BJ (cell line): Measurements from ENCODE around the gene PALLD. TPM values are rescaled to one million over a fixed set of nuclear protein-coding genes. Genes with fewer than 3 reads are reported as not detected.
"Not testable (repeated sequence)": the region's sequence is repeated elsewhere in the genome, so short reads cannot be mapped to it uniquely, and the experiment has no call there.

Experiments used
- CTCF ChIA-PET: fragments of 350-600 bp; formaldehyde crosslinking; extraction: SDS; loops from one replicate; lab custom pipeline; 2021; ENCODE audit warnings: antibody characterized with exemption, inconsistent platforms; lab: Yijun Ruan, JAX
- POLR2A ChIA-PET: fragments of 300-600 bp; sonication (Branson Sonifier 250); formaldehyde crosslinking; extraction: SDS; loops from one replicate; lab custom pipeline; 2021; ENCODE audit warnings: antibody characterized with exemption; lab: Charles Lee
- DNase-seq: peaks from one replicate; pipeline ENCODE4 v3.0.0-alpha.2; 2011; ENCODE audit warnings: low read depth
- H3K27me3 ChIP-seq: 2 replicates; pipeline ENCODE4 v1.6.0; 2011; ENCODE audit warnings: low read length; ENCODE audit not compliant: control insufficient read depth, insufficient read depth
- H3K36me3 ChIP-seq: 2 replicates; pipeline ENCODE4 v1.5.1; 2011; ENCODE audit warnings: low read length; ENCODE audit not compliant: control insufficient read depth, insufficient read depth
- H3K4me3 ChIP-seq: 2 replicates; pipeline ENCODE4 v1.5.1; 2011; ENCODE audit warnings: low read depth, mild to moderate bottlenecking, control low read depth, low read length
- polyA plus RNA-seq: library from polyadenylated mRNA; depleted of rRNA; stranded (reverse); fragments of >200 nt; gene quantifications from 2 replicates; pipeline ENCODE4 v1.2.3, GENCODE V29; 2011
- TF ChIP-seq, protein P1 (sequence below): IDR thresholded peaks from 2 replicates; pipeline ENCODE4 v1.5.1; 2011; ENCODE audit warnings: low read depth, mild to moderate bottlenecking, control low read depth, inconsistent platforms, low read length, moderate library complexity; ENCODE audit not compliant: insufficient read depth

Gene PALLD
- polyA plus RNA-seq, 1 experiment: 30.3 TPM

DNA sequence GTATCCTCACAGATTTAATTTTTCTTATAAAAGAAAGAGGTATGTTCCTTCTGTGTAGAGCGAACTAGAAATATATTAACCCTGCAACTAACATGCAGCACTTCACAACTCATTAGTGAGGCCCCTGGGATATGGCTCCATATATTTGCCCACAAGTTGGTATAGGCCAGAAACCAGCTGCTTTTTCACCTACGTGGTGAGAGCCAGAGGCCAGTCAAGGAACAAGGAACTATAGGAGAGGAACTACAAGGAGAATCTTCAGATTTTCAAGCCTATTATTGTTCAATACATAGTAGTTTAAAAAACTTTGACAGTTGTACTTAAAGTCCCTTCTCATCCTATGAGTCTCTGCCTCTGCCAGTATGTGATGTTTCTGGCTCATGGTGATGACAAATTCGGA, 307.3 kb downstream of the PALLD start:
- no peak overlapping the region for H3K4me3 ChIP-seq
- H3K36me3 ChIP-seq: no peaks in the 10 kb centered on the region
- ChIA-PET POLR2A (interaction anchor here (0.6 kb wide), 2 partner anchors 8 to 12 kb away, joined by 3 to 5 read pairs; no protein-coding TSS in a partner anchor), CTCF (no interaction called here)
- TF ChIP-seq, protein P1, sequence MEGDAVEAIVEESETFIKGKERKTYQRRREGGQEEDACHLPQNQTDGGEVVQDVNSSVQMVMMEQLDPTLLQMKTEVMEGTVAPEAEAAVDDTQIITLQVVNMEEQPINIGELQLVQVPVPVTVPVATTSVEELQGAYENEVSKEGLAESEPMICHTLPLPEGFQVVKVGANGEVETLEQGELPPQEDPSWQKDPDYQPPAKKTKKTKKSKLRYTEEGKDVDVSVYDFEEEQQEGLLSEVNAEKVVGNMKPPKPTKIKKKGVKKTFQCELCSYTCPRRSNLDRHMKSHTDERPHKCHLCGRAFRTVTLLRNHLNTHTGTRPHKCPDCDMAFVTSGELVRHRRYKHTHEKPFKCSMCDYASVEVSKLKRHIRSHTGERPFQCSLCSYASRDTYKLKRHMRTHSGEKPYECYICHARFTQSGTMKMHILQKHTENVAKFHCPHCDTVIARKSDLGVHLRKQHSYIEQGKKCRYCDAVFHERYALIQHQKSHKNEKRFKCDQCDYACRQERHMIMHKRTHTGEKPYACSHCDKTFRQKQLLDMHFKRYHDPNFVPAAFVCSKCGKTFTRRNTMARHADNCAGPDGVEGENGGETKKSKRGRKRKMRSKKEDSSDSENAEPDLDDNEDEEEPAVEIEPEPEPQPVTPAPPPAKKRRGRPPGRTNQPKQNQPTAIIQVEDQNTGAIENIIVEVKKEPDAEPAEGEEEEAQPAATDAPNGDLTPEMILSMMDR: no peak
- DNase-seq: no peak
- no peaks in the 10 kb centered on the region for H3K27me3 ChIP-seq

DNA sequence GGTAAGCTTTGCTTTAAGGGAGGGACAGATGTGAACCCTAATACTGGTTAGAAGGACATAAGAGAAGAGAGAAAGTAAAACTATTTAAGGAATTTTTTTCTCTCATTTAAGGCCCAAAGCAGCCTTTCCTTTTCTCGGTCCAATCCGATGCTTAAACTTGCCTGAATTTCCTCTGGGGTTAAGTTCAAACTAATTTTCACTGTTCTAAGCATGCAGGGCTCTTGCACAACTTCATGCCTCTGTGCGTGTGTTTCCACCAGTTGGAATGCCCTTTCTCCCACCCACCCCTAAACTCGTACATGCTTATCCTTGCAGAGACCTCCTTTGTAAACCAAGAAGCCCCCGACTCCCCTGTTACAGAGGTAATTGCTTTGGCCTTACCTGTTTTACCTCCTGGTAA, 308.5 kb downstream of the PALLD start:
- no peak overlapping the region for H3K4me3 ChIP-seq
- H3K36me3 ChIP-seq: no peaks in the 10 kb centered on the region
- no peak for DNase-seq
- ChIA-PET POLR2A (no interaction called here), CTCF (no interaction called here)
- no peaks in the 10 kb centered on the region for H3K27me3 ChIP-seq
- TF ChIP-seq, protein P1: no peak

DNA sequence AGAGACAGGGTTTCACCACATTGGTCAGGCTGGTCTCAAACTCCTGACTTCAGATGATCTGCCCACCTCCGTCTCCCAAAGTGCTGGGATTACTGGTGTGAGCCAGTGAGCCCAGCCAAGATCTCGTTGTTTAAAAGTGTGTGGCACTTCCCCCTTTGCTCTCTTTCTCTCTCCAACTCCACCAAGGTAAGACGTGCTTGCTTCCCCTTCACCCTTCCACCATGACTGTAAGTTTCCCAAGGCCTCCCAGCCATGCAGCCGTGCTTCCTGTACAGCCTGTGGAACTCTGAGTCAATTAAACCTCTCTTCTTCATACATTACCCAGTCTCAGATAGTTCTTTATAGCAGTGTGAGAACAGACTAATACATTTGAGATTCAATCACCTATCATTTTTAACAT, 309.4 kb downstream of the PALLD start:
- CTCF ChIA-PET: not testable (repeated sequence)

DNA sequence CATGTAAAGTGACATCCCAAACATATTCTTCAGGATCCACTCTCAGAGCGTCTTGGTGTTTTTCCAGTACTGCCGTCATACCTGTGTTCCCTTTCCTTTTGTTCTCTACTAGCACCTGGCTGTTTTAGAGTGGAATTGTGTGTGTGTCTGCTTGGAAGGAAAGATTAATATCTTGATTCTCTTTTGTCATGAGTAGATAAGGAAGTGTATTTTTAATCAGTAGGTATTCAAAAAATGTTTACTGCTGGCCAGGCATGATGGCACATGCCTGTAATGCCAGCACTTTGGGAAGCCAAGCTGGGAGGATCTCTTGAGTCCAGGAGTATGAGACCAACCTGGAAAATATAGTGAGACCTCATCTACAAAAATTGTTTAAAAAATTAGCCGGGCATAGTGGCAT, 314.4 kb downstream of the PALLD start:
- no peaks in the 10 kb centered on the region for H3K36me3 ChIP-seq
- ChIA-PET CTCF (interaction anchor here (0.6 kb wide), 1 partner anchor 53 kb away, joined by 3 read pairs; no protein-coding TSS in a partner anchor), POLR2A (no interaction called here)
- H3K27me3 ChIP-seq: no peaks in the 10 kb centered on the region
- DNase-seq: no peak
- H3K4me3 ChIP-seq: no peak overlapping the region
- TF ChIP-seq, protein P1: no peak

More for the DNA sequence above, 309.4 kb downstream of the PALLD start:
- DNase-seq, POLR2A ChIA-PET, H3K4me3 ChIP-seq, H3K36me3 ChIP-seq, H3K27me3 ChIP-seq: not testable (repeated sequence)

DNA sequence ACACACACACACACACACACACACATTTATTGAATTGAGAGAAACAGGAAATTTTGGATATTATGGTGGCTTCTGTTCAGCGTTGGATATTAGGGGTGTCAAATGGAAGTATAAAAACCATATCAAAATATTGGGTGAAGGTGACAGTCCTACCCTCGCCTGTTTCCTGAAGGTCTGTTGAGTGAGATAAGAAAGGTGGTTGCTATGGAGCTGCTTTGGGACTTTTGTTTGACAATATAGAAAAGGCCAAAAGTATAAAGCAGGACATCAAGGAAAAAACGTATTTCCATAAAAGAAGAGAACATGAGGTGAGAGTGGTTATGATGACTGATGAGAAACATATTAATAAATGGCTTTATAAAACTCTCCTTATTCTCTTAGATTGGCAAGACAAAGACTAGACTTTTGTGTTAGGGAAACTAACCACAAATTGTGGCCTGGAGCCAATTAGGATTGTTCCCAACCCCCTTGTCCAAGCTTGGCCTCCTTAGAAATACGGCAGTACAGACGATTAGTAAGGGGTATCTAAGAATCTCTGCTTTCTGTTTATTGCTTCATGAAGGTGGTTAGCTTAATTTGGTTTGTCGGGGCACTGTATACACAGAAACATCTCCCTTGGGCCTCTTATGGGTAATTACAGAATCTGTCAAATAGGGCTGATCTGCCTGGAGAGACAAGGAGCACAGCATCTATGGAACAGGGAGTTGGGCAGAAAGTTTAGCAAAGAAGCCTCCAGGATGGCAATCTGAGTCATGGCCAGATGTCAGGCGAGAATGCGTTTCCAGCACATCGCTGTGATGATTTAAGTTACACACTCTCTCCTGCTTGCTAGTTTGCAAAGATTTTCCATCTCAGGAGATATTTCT, 315.2 kb downstream of the PALLD start:
- Histone ChIP-seq H3K27me3 (no peaks in the 10 kb centered on the region), H3K36me3 (no peaks in the 10 kb centered on the region), H3K4me3 (no peak overlapping the region)
- TF ChIP-seq, protein P1: no peak
- CTCF ChIA-PET: no interaction called here
- no peak for DNase-seq
- POLR2A ChIA-PET: interaction anchor here (0.6 to 0.7 kb wide), 2 partner anchors 8 to 695 kb away, joined by 3 to 5 read pairs; no protein-coding TSS in a partner anchor
